Stimulated activated CD4-positive, alpha-beta T cell treated with anti-CD3 and anti-CD28 coated beads, Interleukin-2, amount 100 ng/mL, for 4 hours (primary cell): ENCODE measurements around the gene ENO1.

Experiments
- DNase-seq: peaks from one replicate; pipeline ENCODE4 v3.0.0-alpha.2; 2020; ENCODE audit warnings: low read depth

ENO1 gene

GRCh38 chr1:8813016-8813763, 65.3 kb downstream of the ENO1 start:
- DNase-seq, result no peak

GRCh38 chr1:8812081-8812480, 66.4 kb downstream of the ENO1 start:
- no peak for DNase-seq
